HG03342 (cell line): ENCODE measurements around the gene NEXMIF.
"Not testable (repeated sequence)": the region's sequence is repeated elsewhere in the genome, so short reads cannot be mapped to it uniquely, and the experiment has no call there.

Experiments used
- ATAC-seq: cut with Tn5 transposase; IDR thresholded peaks from one replicate; pipeline ENCODE4 v1.9.1; 2021; ENCODE audit warnings: mild to moderate bottlenecking, moderate library complexity; ENCODE audit not compliant: unreplicated experiment

NEXMIF gene

GRCh38 chrX:74925225-74926088 lies at the start of gene NEXMIF:
Gene NEXMIF, minus strand, starts transcription at chrX:74925452.
- ATAC-seq = peak; percentile 53

DNA sequence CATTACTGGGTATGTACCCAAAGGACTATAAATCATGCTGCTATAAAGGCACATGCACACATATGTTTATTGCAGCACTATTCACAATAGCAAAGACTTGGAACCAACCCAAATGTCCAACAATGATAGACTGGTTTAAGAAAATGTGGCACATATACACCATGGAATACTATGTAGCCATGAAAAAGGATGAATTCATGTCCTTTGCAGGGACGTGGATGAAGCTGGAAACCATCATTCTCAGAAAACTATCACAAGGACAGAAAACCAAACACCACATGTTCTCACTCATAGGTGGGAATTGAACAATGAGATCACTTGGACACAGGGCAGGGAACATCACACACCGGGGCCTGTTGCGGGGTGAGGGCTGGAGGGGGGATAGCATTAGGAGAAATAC lies 36.7 kb upstream of the NEXMIF start:
- not testable (repeated sequence) for ATAC-seq

- ATAC-seq = no peak
Observed at GRCh38 chrX:74949717-74950116, 24.5 kb upstream of the NEXMIF start.

GRCh38 chrX:74940414-74940813 lies 15.2 kb upstream of the NEXMIF start:
- no peak for ATAC-seq

DNA sequence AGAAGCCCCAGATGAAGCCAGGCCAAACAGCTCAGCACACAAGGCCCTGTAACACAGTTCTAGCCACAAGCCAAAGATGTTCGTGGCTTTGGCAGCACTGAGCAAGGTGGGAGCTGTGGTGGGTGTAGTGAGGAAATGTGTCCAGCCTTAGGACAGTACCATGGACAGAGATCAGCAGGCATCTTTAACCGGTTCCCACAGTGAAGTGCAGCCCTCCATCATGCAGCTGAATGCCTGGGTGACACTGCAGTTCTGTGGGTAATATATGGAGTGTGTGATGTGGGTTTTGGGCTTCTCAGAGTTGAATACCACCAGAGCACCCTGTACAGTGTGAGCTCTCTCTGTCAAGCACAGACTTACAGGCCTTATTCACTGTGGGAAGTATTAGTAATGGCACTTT lies 6.0 kb upstream of the NEXMIF start:
- ATAC-seq = no peak

DNA sequence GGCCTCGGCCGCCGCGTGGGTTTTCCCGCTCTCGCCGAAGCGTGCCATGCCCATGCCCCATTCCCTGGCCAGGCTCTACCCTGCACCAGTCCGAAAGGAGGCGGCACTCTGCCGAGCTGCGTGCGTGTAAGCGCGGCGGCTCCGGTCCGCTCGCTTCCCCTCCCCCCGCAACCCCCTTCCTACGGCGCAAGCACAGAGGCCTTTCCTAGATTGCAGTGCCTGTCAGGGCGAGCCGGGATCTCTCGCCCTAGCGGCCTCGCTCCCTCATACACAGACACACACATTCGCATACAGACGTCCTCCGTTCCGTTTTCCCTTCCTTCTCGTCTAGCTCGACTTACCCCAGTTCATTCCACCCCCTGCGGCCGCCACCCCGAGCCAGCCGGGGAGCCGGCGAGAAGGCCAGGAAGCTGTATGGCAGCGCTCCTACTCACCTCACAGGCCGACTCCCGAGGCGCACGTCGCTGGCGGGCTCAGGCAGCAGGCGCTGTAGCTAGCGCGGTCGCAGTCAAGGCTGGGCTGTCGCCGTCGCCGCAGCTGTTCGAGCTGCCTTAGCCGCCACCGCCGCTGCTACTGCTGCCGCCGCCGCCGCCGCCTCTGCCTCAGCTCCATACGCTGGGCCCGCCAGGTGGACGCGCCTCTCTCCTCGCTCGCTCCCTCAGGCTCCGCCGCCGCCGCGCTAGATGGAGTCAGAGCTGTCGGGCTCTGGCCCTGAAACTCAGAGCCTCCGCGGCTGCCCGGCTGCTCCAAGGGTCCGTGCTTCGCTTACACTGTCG lies 615 bp downstream of the NEXMIF start:
- peak; percentile 46 for ATAC-seq

GRCh38 chrX:74923942-74924448 lies 1.3 kb downstream of the NEXMIF start:
- ATAC-seq = peak; percentile 19

- peak; percentile 49 for ATAC-seq
Observed at GRCh38 chrX:74922922-74923543, 2.2 kb downstream of the NEXMIF start.

- peak; percentile 71 for ATAC-seq
Observed at GRCh38 chrX:74911494-74911893, 13.8 kb downstream of the NEXMIF start.

DNA sequence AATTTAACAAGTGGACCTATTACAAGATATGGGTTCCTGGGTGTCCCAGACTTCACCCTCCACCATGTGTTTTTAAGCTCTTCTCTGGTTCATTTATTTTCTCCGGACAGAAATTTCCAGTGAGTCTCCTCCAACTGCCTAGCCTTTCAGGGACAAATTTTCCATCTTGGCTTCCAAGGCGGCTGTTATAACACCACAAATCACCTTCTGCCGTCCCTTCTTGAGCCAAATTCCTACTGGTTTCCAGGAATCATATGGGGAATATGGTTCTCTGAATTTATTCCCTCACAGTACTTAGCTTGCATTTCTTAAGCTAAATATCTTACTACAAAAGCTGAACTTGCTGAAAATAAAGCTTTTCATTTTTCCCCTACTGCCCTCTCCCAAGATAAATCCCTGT lies 18.8 kb downstream of the NEXMIF start:
- no peak for ATAC-seq

GRCh38 chrX:74902806-74903205 lies 22.4 kb downstream of the NEXMIF start:
- no peak for ATAC-seq

- ATAC-seq = no peak
Observed at GRCh38 chrX:74892561-74892960, 32.7 kb downstream of the NEXMIF start.

GRCh38 chrX:74890676-74891430 lies 34.4 kb downstream of the NEXMIF start:
- peak; percentile 95 for ATAC-seq

GRCh38 chrX:74882383-74882782 lies 42.9 kb downstream of the NEXMIF start:
- not testable (repeated sequence) for ATAC-seq

- ATAC-seq = no peak
Observed at GRCh38 chrX:74865725-74866124, 59.5 kb downstream of the NEXMIF start.

DNA sequence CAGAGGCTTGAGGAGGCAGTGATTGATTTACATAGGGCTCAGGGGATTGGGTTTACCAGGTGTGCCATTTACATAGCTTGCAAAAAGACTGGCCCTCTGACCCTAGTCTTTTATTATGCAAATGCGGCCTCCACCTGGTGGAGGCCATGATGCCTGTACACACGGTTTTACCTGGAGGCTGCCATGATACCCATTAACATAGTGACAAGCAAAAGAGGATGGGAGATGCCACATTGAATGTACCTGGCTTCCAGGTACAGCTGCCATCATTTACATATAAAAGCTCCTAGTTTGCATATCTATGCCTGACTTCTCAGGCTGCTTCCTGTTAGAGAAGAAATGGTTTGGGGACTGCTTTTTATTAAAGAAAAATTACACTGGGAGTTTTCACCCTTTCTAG lies 72.0 kb downstream of the NEXMIF start:
- no peak for ATAC-seq

- ATAC-seq = no peak
Observed at GRCh38 chrX:74835566-74835965, 89.7 kb downstream of the NEXMIF start.

GRCh38 chrX:74819797-74820196 lies 105.5 kb downstream of the NEXMIF start:
- ATAC-seq = not testable (repeated sequence)

DNA sequence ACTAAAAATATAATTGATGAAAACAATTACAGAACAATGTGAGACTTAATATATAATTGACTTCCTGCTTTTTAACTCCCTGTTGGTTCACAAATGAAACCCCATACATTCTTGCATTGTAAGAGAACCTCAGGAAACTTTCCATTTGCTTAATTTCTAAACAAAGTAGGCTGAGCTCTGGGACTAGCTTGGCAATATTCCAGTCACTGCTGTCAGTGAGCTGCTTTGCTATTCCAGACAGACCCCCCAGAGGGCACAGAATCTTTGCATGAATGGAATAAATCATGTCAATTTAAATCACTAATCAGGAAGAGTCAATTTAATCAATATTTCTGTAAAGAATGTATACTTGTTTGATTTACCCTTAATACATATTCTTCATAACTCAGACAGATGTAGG lies 110.6 kb downstream of the NEXMIF start:
- no peak for ATAC-seq

- no peak for ATAC-seq
Observed at GRCh38 chrX:74804574-74804973, 120.7 kb downstream of the NEXMIF start.

DNA sequence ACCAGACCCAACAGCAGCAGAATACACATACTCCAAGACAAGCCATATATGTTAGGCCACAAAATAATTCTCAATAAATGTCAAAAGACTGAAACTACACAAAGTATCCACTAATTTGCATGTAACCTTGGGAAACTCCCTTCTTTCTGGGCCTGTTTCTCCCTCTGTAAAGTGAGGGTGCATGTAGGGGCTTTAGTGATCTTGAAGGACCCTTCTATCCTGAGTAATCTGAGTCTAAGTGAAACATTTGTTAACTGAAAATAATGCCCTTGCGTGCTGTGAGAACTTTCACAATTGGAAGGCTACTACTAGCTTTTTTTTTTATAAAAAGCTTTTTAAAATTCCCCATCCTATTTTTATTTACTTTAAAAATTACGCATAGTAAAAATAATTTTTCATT lies 125.2 kb downstream of the NEXMIF start:
- ATAC-seq = no peak
